Right lobe of liver (tissue), 4 donors: ENCODE measurements around the gene TM9SF2.

Experiments
- POLR2A ChIP-seq: fragments of 450-650 bp; IDR thresholded peaks from one replicate; pipeline ENCODE4 v1.6.1; 2017; ENCODE audit warnings: antibody characterized with exemption, mild to moderate bottlenecking
- TF ChIP-seq, protein P1 (sequence below), 4 donors: fragments of 200-600 bp in 3 of 4; fragments of 450-650 bp in 1 of 4; IDR thresholded peaks; one replicate each; pipeline versions ENCODE4 v1.5.1 to v1.8.0; 2016 to 2022; ENCODE audit warnings: antibody characterized with exemption in 4 of 4, mild to moderate bottlenecking in 2 of 4
- donor health status: DM: no; HTN: no; CAD: no.
- donor health status: DM: no; HTN: no; CAD: no.
- donor health status: DM: no; HTN: yes; CAD: no.

DNA sequence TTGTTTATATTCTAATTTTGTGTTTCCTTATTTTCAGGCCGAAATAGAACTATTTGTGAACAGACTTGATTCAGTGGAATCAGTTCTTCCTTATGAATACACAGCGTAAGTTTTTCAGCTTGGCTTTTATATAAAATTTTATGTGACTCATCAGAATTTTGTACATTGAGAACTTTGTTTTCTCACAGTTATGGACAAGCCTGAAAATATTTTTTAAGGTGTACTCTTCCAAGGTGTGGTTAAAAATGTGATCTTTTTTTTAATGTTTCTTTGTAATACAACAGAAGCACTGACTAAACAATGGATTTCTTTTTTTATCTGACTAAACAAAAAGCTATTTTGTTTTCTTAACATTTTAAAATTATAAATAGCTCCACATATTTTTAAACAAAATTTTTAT is 16.3 kb downstream of the TM9SF2 start:
- TF ChIP-seq, protein P1, sequence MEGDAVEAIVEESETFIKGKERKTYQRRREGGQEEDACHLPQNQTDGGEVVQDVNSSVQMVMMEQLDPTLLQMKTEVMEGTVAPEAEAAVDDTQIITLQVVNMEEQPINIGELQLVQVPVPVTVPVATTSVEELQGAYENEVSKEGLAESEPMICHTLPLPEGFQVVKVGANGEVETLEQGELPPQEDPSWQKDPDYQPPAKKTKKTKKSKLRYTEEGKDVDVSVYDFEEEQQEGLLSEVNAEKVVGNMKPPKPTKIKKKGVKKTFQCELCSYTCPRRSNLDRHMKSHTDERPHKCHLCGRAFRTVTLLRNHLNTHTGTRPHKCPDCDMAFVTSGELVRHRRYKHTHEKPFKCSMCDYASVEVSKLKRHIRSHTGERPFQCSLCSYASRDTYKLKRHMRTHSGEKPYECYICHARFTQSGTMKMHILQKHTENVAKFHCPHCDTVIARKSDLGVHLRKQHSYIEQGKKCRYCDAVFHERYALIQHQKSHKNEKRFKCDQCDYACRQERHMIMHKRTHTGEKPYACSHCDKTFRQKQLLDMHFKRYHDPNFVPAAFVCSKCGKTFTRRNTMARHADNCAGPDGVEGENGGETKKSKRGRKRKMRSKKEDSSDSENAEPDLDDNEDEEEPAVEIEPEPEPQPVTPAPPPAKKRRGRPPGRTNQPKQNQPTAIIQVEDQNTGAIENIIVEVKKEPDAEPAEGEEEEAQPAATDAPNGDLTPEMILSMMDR (IDR thresholded peaks at IDR 0.05) = no peak
- TF ChIP-seq POLR2A = no peak
